Measurements from ENCODE around the gene PEPD.
"Not testable (repeated sequence)": the region's sequence is repeated elsewhere in the genome, so short reads cannot be mapped to it uniquely, and the experiment has no call there.

The PEPD gene

GRCh38 chr19:33500991-33501390 is 20.6 kb downstream of the PEPD start:
- no peak overlapping the region for H3K27ac Mint-ChIP-seq
- no peaks in the 10 kb centered on the region for H3K27me3 Mint-ChIP-seq
- H3K36me3 Mint-ChIP-seq = no peaks in the 10 kb centered on the region
- no peak overlapping the region for H3K4me3 Mint-ChIP-seq
- no peaks in the 10 kb centered on the region for H3K9me3 Mint-ChIP-seq (ENCODE audit: low read depth)
- H3K4me1 Mint-ChIP-seq (ENCODE audit: low read depth) = no peaks in the 10 kb centered on the region

- H3K27ac Mint-ChIP-seq = no peak overlapping the region
- no peaks in the 10 kb centered on the region for H3K36me3 Mint-ChIP-seq
- no peaks in the 10 kb centered on the region for H3K4me1 Mint-ChIP-seq (ENCODE audit: low read depth)
- no peaks in the 10 kb centered on the region for H3K9me3 Mint-ChIP-seq (ENCODE audit: low read depth)
- H3K27me3 Mint-ChIP-seq = no peaks in the 10 kb centered on the region
- no peak overlapping the region for H3K4me3 Mint-ChIP-seq
Measured at GRCh38 chr19:33500586-33500985, 21.0 kb downstream of the PEPD start.

- Mint-ChIP-seq H3K27ac (no peak overlapping the region), H3K9me3 (ENCODE audit: low read depth) (no peaks in the 10 kb centered on the region), H3K27me3 (no peaks in the 10 kb centered on the region), H3K4me3 (no peak overlapping the region), H3K4me1 (ENCODE audit: low read depth) (no peaks in the 10 kb centered on the region), H3K36me3 (no peaks in the 10 kb centered on the region)
Measured at GRCh38 chr19:33499671-33500506, 21.7 kb downstream of the PEPD start.

GRCh38 chr19:33499248-33499647 is 22.3 kb downstream of the PEPD start:
- no peak overlapping the region for H3K27ac Mint-ChIP-seq
- H3K4me1 Mint-ChIP-seq (ENCODE audit: low read depth) = no peaks in the 10 kb centered on the region
- H3K9me3 Mint-ChIP-seq (ENCODE audit: low read depth) = no peaks in the 10 kb centered on the region
- H3K27me3 Mint-ChIP-seq = no peaks in the 10 kb centered on the region
- no peak overlapping the region for H3K4me3 Mint-ChIP-seq
- no peaks in the 10 kb centered on the region for H3K36me3 Mint-ChIP-seq

GRCh38 chr19:33498391-33499000 is 23.1 kb downstream of the PEPD start:
- Mint-ChIP-seq H3K36me3 (no peaks in the 10 kb centered on the region), H3K9me3 (ENCODE audit: low read depth) (no peaks in the 10 kb centered on the region), H3K4me1 (ENCODE audit: low read depth) (no peaks in the 10 kb centered on the region), H3K27ac (no peak overlapping the region), H3K27me3 (no peaks in the 10 kb centered on the region), H3K4me3 (no peak overlapping the region)

GRCh38 chr19:33497778-33498175 is 23.8 kb downstream of the PEPD start:
- H3K27ac Mint-ChIP-seq = no peak overlapping the region

GRCh38 chr19:33497131-33497777 is 24.3 kb downstream of the PEPD start:
- H3K4me1 Mint-ChIP-seq (ENCODE audit: low read depth) = no peaks in the 10 kb centered on the region
- no peaks in the 10 kb centered on the region for H3K9me3 Mint-ChIP-seq (ENCODE audit: low read depth)
- no peak overlapping the region for H3K27ac Mint-ChIP-seq
- no peak overlapping the region for H3K4me3 Mint-ChIP-seq
- no peaks in the 10 kb centered on the region for H3K27me3 Mint-ChIP-seq
- H3K36me3 Mint-ChIP-seq = no peaks in the 10 kb centered on the region

More at GRCh38 chr19:33497778-33498175, 23.8 kb downstream of the PEPD start:
- H3K36me3 Mint-ChIP-seq = no peaks in the 10 kb centered on the region
- H3K4me1 Mint-ChIP-seq (ENCODE audit: low read depth) = no peaks in the 10 kb centered on the region
- no peaks in the 10 kb centered on the region for H3K9me3 Mint-ChIP-seq (ENCODE audit: low read depth)
- no peak overlapping the region for H3K4me3 Mint-ChIP-seq
- H3K27me3 Mint-ChIP-seq = no peaks in the 10 kb centered on the region

GRCh38 chr19:33496038-33496895 is 25.3 kb downstream of the PEPD start:
- H3K27ac Mint-ChIP-seq = no peak overlapping the region
- H3K9me3 Mint-ChIP-seq (ENCODE audit: low read depth) = no peaks in the 10 kb centered on the region
- no peaks in the 10 kb centered on the region for H3K27me3 Mint-ChIP-seq
- H3K4me3 Mint-ChIP-seq = no peak overlapping the region
- no peaks in the 10 kb centered on the region for H3K4me1 Mint-ChIP-seq (ENCODE audit: low read depth)
- no peaks in the 10 kb centered on the region for H3K36me3 Mint-ChIP-seq

GRCh38 chr19:33493401-33494275 is 28.0 kb downstream of the PEPD start:
- Mint-ChIP-seq H3K36me3 (no peaks in the 10 kb centered on the region), H3K4me1 (ENCODE audit: low read depth) (no peaks in the 10 kb centered on the region), H3K4me3 (no peak overlapping the region), H3K27ac (no peak overlapping the region), H3K27me3 (no peaks in the 10 kb centered on the region), H3K9me3 (ENCODE audit: low read depth) (no peaks in the 10 kb centered on the region)

GRCh38 chr19:33492951-33493350 is 28.6 kb downstream of the PEPD start:
- Mint-ChIP-seq H3K9me3 (ENCODE audit: low read depth) (no peaks in the 10 kb centered on the region), H3K36me3 (no peaks in the 10 kb centered on the region), H3K4me3 (no peak overlapping the region), H3K4me1 (ENCODE audit: low read depth) (no peaks in the 10 kb centered on the region), H3K27me3 (no peaks in the 10 kb centered on the region), H3K27ac (no peak overlapping the region)

- Mint-ChIP-seq H3K36me3 (no peaks in the 10 kb centered on the region), H3K4me1 (ENCODE audit: low read depth) (no peaks in the 10 kb centered on the region), H3K27me3 (no peaks in the 10 kb centered on the region), H3K4me3 (no peak overlapping the region), H3K27ac (no peak overlapping the region), H3K9me3 (ENCODE audit: low read depth) (no peaks in the 10 kb centered on the region)
Measured at GRCh38 chr19:33492090-33492489, 29.5 kb downstream of the PEPD start.

- H3K27me3 Mint-ChIP-seq; H3K4me1 Mint-ChIP-seq (ENCODE audit: low read depth); H3K36me3 Mint-ChIP-seq; H3K9me3 Mint-ChIP-seq (ENCODE audit: low read depth); H3K4me3 Mint-ChIP-seq; H3K27ac Mint-ChIP-seq: not testable (repeated sequence)
Measured at GRCh38 chr19:33490596-33490995, 31.0 kb downstream of the PEPD start.

GRCh38 chr19:33490041-33490451 is 31.5 kb downstream of the PEPD start:
- no peaks in the 10 kb centered on the region for H3K4me1 Mint-ChIP-seq (ENCODE audit: low read depth)
- no peaks in the 10 kb centered on the region for H3K9me3 Mint-ChIP-seq (ENCODE audit: low read depth)
- no peak overlapping the region for H3K27ac Mint-ChIP-seq
- H3K27me3 Mint-ChIP-seq = no peaks in the 10 kb centered on the region
- peaks cover 9% of the 10 kb centered on the region for H3K36me3 Mint-ChIP-seq
- no peak overlapping the region for H3K4me3 Mint-ChIP-seq

GRCh38 chr19:33488826-33489225 is 32.8 kb downstream of the PEPD start:
- Mint-ChIP-seq H3K36me3 (peaks cover 18% of the 10 kb centered on the region), H3K4me3 (no peak overlapping the region), H3K27ac (no peak overlapping the region), H3K9me3 (ENCODE audit: low read depth) (peaks cover under 1% of the 10 kb centered on the region), H3K27me3 (no peaks in the 10 kb centered on the region), H3K4me1 (ENCODE audit: low read depth) (no peaks in the 10 kb centered on the region)
